GM12878 (cell line): ENCODE results near the gene GALNT16. TPM values are rescaled to one million over a fixed set of nuclear protein-coding genes. Genes with fewer than 3 reads are reported as not detected.
A peak's percentile ranks its signal among the peaks of the same experiment; 100 is the strongest.

Experiments
- ATAC-seq: fragments of 200-7000 bp; cut with Tn5 transposase; 3 replicates; pipeline ENCODE4 v1.9.1; 2020; ENCODE audit warnings: mild to moderate bottlenecking, moderate library complexity
- BruUV-seq: library from RNA; stranded (reverse); fragments of 400-500 nt; replicated peaks from 2 replicates; lab custom pipeline; 2021; lab: Mats Ljungman, UMichigan
- CTCF ChIA-PET: fragments of 300-600 bp; sonication (Branson Sonifier 250); formaldehyde crosslinking; extraction: SDS; loops from one replicate; lab custom pipeline; 2021; ENCODE audit warnings: inconsistent platforms; lab: Yijun Ruan, JAX
- POLR2A ChIA-PET: fragments of 350-600 bp; formaldehyde crosslinking; extraction: SDS; loops from one replicate; lab custom pipeline; 2021; ENCODE audit warnings: inconsistent platforms; lab: Charles Lee
- RAD21 ChIA-PET: fragments of 300-600 bp; sonication (Branson Sonifier 250); formaldehyde crosslinking; loops from one replicate; lab custom pipeline; 2023; ENCODE audit warnings: antibody characterized with exemption; ENCODE audit not compliant: unreplicated experiment; lab: Charles Lee
- SMC1A ChIA-PET: fragments of 300-600 bp; sonication (Branson Sonifier 250); formaldehyde crosslinking; loops from one replicate; lab custom pipeline; 2023; ENCODE audit not compliant: unreplicated experiment, uncharacterized antibody; lab: Charles Lee
- DNase-seq: peaks from one replicate; pipeline ENCODE4 v3.0.0-alpha.2; 2011; ENCODE audit warnings: low read depth, low spot score
- FAIRE-seq: peaks from 3 replicates; lab custom pipeline; 2011; peaks lifted over from hg19 to GRCh38; lab: Jason Lieb, UNC
- H2AFZ ChIP-seq: 2 replicates; pipeline ENCODE4 v1.6.0; 2011; ENCODE audit warnings: low read depth, low read length, control low read depth; ENCODE audit not compliant: control insufficient read depth
- H3K27ac ChIP-seq: 2 replicates; pipeline ENCODE4 v1.5.1; 2011; ENCODE audit warnings: control low read depth; ENCODE audit not compliant: control insufficient read depth, insufficient read depth
- H3K27me3 ChIP-seq, 2 experiments: replicated peaks in 1 of 2; 2 replicates each; pipeline versions ENCODE4 v1.6.0 to v1.6.1; 2011; ENCODE audit warnings: low read length in 1 of 2; ENCODE audit not compliant: control insufficient read depth in 2 of 2, insufficient read depth in 2 of 2
- H3K36me3 ChIP-seq, 2 experiments: 2 replicates each; pipeline ENCODE4 v1.5.1; 2011; ENCODE audit warnings: low read length in 1 of 2; ENCODE audit not compliant: control insufficient read depth in 2 of 2, insufficient read depth in 2 of 2
- H3K4me1 ChIP-seq: 2 replicates; pipeline ENCODE4 v1.6.1; 2011; ENCODE audit warnings: mild to moderate bottlenecking, low read length, moderate library complexity, mixed read lengths; ENCODE audit not compliant: control insufficient read depth, insufficient read depth
- H3K4me2 ChIP-seq: 2 replicates; pipeline ENCODE4 v1.6.0; 2011; ENCODE audit warnings: control low read depth; ENCODE audit not compliant: control insufficient read depth, insufficient read depth
- H3K4me3 ChIP-seq: fragments of 200-600 bp; sonication (generic); 2 replicates; pipeline ENCODE4 v1.5.1; 2016
- H3K79me2 ChIP-seq: 2 replicates; pipeline ENCODE4 v1.6.0; 2011; ENCODE audit warnings: low read length; ENCODE audit not compliant: control insufficient read depth, insufficient read depth
- H3K9ac ChIP-seq: 2 replicates; pipeline ENCODE4 v1.8.0; 2011; ENCODE audit warnings: low read length, control low read depth, mixed read lengths; ENCODE audit not compliant: control insufficient read depth, insufficient read depth
- H3K9me3 ChIP-seq: replicated peaks from 3 replicates; pipeline ENCODE4 v1.5.1; 2011; ENCODE audit warnings: mild to moderate bottlenecking, low read length; ENCODE audit not compliant: control insufficient read depth, insufficient read depth
- H4K20me1 ChIP-seq: 2 replicates; pipeline ENCODE4 v1.6.0; 2011; ENCODE audit not compliant: control insufficient read depth, insufficient read depth
- EZH2 ChIP-seq: IDR thresholded peaks from 2 replicates; pipeline ENCODE4 v1.6.1; 2012; ENCODE audit warnings: low read depth, mild to moderate bottlenecking, control low read depth, inconsistent platforms, low read length, borderline replicate concordance; ENCODE audit not compliant: control insufficient read depth
- IKZF1 ChIP-seq: fragments of 450-650 bp; conservative IDR thresholded peaks from 2 replicates; pipeline ENCODE4 v1.6.1; 2017; ENCODE audit warnings: antibody characterized with exemption, mild to moderate bottlenecking
- IKZF2 ChIP-seq, 2 experiments: fragments of 450-650 bp; IDR thresholded peaks; 2 replicates each; pipeline ENCODE4 v1.6.1; 2017; ENCODE audit warnings: mild to moderate bottlenecking in 2 of 2, moderate library complexity in 2 of 2
- KDM1A ChIP-seq: fragments of 200-600 bp; sonication (generic); IDR thresholded peaks from 2 replicates; pipeline ENCODE4 v1.6.1; 2016; ENCODE audit warnings: borderline replicate concordance
- MEF2A ChIP-seq: IDR thresholded peaks from 2 replicates; pipeline ENCODE4 v1.6.1; 2011; ENCODE audit warnings: low read depth, mild to moderate bottlenecking, low read length, moderate library complexity; ENCODE audit not compliant: insufficient read depth
- NR2F1 ChIP-seq: fragments of 450-650 bp; conservative IDR thresholded peaks from 2 replicates; pipeline ENCODE4 v1.6.1; 2017; ENCODE audit warnings: mild to moderate bottlenecking
- SPI1 ChIP-seq: IDR thresholded peaks from 2 replicates; pipeline ENCODE4 v1.6.1; 2011; ENCODE audit warnings: low read depth, mild to moderate bottlenecking, low read length, moderate library complexity, borderline replicate concordance; ENCODE audit not compliant: insufficient read depth
- TBL1XR1 ChIP-seq: IDR thresholded peaks from 2 replicates; pipeline ENCODE4 v1.6.1; 2012; ENCODE audit warnings: low read depth, low read length, improper control_type of control experiment
- TCF3 ChIP-seq: IDR thresholded peaks from 2 replicates; pipeline ENCODE4 v1.6.1; 2012; ENCODE audit warnings: low read depth, mild to moderate bottlenecking, low read length, borderline replicate concordance; ENCODE audit not compliant: insufficient read depth
- ZNF24 ChIP-seq: fragments of 450-650 bp; IDR thresholded peaks from 2 replicates; pipeline ENCODE4 v1.6.1; 2017; ENCODE audit warnings: antibody characterized with exemption, mild to moderate bottlenecking
- ZSCAN29 ChIP-seq: fragments of 450-650 bp; IDR thresholded peaks from 2 replicates; pipeline ENCODE4 v1.6.1; 2017; ENCODE audit warnings: mild to moderate bottlenecking, moderate library complexity
- WGBS: methylation state at CpG from one replicate; pipeline ENCODE4 v1.1.6; 2016; ENCODE audit warnings: low lambda C conversion rate; ENCODE audit not compliant: insufficient replicate concordance, insufficient coverage; ENCODE audit errors: missing lambda C conversion rate; 5-methylcytosine and 5-hydroxymethylcytosine counted together
- in situ Hi-C: fragments of 300-500 bp; cut with MboI; formaldehyde crosslinking; loops from 9 replicates; pipeline ENCODE4 v1.14.3; 2018; ENCODE audit warnings: mixed read lengths
- intact Hi-C: fragments of 100-400 bp; cut with micrococcal nuclease; formaldehyde crosslinking; loops from one replicate; pipeline ENCODE4 v1.14.2; 2022; ENCODE audit not compliant: unreplicated experiment
- polyA plus RNA-seq, 11 experiments: library from polyadenylated mRNA; depleted of rRNA in 4 of 11; unstranded in 6 of 11; stranded (reverse) in 5 of 11; fragments of >200 nt; fragmentation: Nextera tagmentation in 4 of 11; fragmentation: Illumina TruSeq in 1 of 11; extraction: Ambion mirVana in 4 of 11; extraction: Trizol in 1 of 11; gene quantifications; 1 replicate in 1 of 11; 2 replicates in 10 of 11; pipeline versions ENCODE4 v1.2.1 to v1.2.3, GENCODE V29; 2011 to 2016; ENCODE audit warnings: inconsistent platforms in 2 of 11, missing spikeins in 2 of 11, low read depth in 1 of 11
- total RNA-seq, 4 experiments: library from RNA; depleted of rRNA in 3 of 4; stranded (reverse); fragments of >200 nt in 3 of 4; fragmentation: Illumina TruSeq in 1 of 4; extraction: Trizol in 1 of 4; gene quantifications; 2 replicates each; pipeline versions ENCODE4 v1.2.1 to v1.2.3, GENCODE V29; 2013 to 2021
- TF ChIP-seq, protein P1 (sequence below): fragments of 450-650 bp; IDR thresholded peaks from 2 replicates; pipeline ENCODE4 v1.6.1; 2016; ENCODE audit warnings: mild to moderate bottlenecking, moderate library complexity, borderline replicate concordance

Gene GALNT16
- total and polyA plus RNA-seq, 10 of the 15 experiments (the other 5 are each of a cell fraction or from before 2014, with no cell fraction given): under 0.01 to 0.08 (median 0.03) TPM; not detected in 3

DNA sequence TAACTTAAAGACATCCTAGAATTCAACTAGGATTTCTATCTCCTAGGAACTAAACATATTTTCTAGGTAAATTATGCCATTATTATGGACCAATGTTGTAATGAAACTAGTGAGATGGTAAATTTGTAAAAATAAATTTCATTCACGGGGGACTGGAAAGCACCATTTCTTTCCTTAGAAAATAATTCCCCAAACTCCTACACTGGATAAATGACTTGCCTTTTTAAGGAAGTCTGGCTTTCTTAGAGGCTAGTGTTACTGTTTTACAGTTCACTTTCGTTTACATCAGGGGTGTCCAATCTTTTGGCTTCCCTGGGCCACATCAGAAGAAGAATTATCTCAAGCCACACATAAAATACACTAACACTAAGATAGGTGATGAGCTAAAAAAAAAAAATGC, 141.9 kb downstream of the GALNT16 start:
- in situ Hi-C loops: no loop called here
- no TSS peak for BruUV-seq
- ChIA-PET RAD21 (interaction anchor here (0.7 to 11.7 kb wide), 5 partner anchors 40 to 160 kb away, joined by 3 to 143 read pairs (median 7); no protein-coding TSS in a partner anchor), SMC1A (interaction anchor here (0.6 to 3.4 kb wide), 14 partner anchors 9 to 1168 kb away, joined by 3 to 15 read pairs (median 4); no protein-coding TSS in a partner anchor), POLR2A (interaction anchor here (0.5 to 2.1 kb wide), 6 partner anchors 17 to 283 kb away, joined by 3 to 5 read pairs (median 3); no protein-coding TSS in a partner anchor), CTCF (interaction anchor here (0.7 to 2.7 kb wide), 4 partner anchors 11 to 160 kb away, joined by 3 to 12 read pairs (median 4); no protein-coding TSS in a partner anchor)
- Histone ChIP-seq H4K20me1 (no peaks in the 10 kb centered on the region), H2AFZ (no peak overlapping the region), H3K4me1 (no peaks in the 10 kb centered on the region), H3K79me2 (peaks cover 72% of the 10 kb centered on the region), H3K36me3 (no peaks in the 10 kb centered on the region), H3K4me3 (peak overlapping the region; percentile 41), H3K27ac (no peak overlapping the region), H3K9ac (no peak overlapping the region), H3K4me2 (peak overlapping the region; percentile 96), H3K9me3 (peaks cover 6% of the 10 kb centered on the region; the same call in 2 of the 3 replicates), H3K27me3 (no peaks in the 10 kb centered on the region)
- 72% methylated on average over 2 of the region's 2 CpGs for WGBS
- ATAC-seq: no peak
- DNase-seq: no peak
- intact Hi-C loops: loop anchor here (2.0 kb wide), 1 partner anchor 41 kb away; no protein-coding TSS in a partner anchor
- no peak for FAIRE-seq
- no peak for TF ChIP-seq MEF2A
- 0 out of 2 replicates have a peak, but pooled peaks have one; percentile 34 for TF ChIP-seq IKZF1
- TF ChIP-seq IKZF2 (IDR thresholded peaks at IDR 0.05): peak in 1 of 2 experiments; percentile 36; a peak in 1 of 4 replicates

GRCh38 chr14:69404478-69404877, 144.5 kb downstream of the GALNT16 start:
- Histone ChIP-seq H3K27me3 (no peaks in the 10 kb centered on the region), H3K4me2 (no peak overlapping the region), H3K79me2 (peaks cover 55% of the 10 kb centered on the region), H3K4me1 (no peaks in the 10 kb centered on the region), H3K4me3 (no peak overlapping the region), H4K20me1 (no peaks in the 10 kb centered on the region), H2AFZ (no peak overlapping the region), H3K27ac (no peak overlapping the region), H3K9ac (no peak overlapping the region), H3K9me3 (peaks cover 6% of the 10 kb centered on the region; the same call in 2 of the 3 replicates), H3K36me3 (no peaks in the 10 kb centered on the region)
- no peak for FAIRE-seq
- CTCF ChIA-PET: interaction anchor here (0.7 to 1.7 kb wide), 4 partner anchors 37 to 224 kb away, joined by 3 to 5 read pairs (median 4); no protein-coding TSS in a partner anchor
- 98% methylated on average over 3 of the region's 3 CpGs for WGBS
- intact Hi-C loops (no loop called here), in situ Hi-C loops (no loop called here)
- POLR2A ChIA-PET: interaction anchor here (0.8 to 1.2 kb wide), 2 partner anchors 51 to 55 kb away, joined by 3 read pairs; no protein-coding TSS in a partner anchor
- DNase-seq: no peak
- ATAC-seq: no peak
- RAD21 ChIA-PET: interaction anchor here (2.0 kb wide), 1 partner anchor 55 kb away, joined by 7 read pairs; no protein-coding TSS in a partner anchor
- no TSS peak for BruUV-seq
- SMC1A ChIA-PET: interaction anchor here (1.3 to 4.0 kb wide), 4 partner anchors 9 to 40 kb away, joined by 3 to 18 read pairs (median 6); no protein-coding TSS in a partner anchor
- TF ChIP-seq IKZF2 (IDR thresholded peaks at IDR 0.05) (no peak), TBL1XR1 (no peak), NR2F1 (no peak), TCF3 (no peak), SPI1 (no peak), ZNF24 (no peak), IKZF1 (no peak), KDM1A (no peak), EZH2 (no peak), ZSCAN29 (no peak)
- TF ChIP-seq, protein P1, sequence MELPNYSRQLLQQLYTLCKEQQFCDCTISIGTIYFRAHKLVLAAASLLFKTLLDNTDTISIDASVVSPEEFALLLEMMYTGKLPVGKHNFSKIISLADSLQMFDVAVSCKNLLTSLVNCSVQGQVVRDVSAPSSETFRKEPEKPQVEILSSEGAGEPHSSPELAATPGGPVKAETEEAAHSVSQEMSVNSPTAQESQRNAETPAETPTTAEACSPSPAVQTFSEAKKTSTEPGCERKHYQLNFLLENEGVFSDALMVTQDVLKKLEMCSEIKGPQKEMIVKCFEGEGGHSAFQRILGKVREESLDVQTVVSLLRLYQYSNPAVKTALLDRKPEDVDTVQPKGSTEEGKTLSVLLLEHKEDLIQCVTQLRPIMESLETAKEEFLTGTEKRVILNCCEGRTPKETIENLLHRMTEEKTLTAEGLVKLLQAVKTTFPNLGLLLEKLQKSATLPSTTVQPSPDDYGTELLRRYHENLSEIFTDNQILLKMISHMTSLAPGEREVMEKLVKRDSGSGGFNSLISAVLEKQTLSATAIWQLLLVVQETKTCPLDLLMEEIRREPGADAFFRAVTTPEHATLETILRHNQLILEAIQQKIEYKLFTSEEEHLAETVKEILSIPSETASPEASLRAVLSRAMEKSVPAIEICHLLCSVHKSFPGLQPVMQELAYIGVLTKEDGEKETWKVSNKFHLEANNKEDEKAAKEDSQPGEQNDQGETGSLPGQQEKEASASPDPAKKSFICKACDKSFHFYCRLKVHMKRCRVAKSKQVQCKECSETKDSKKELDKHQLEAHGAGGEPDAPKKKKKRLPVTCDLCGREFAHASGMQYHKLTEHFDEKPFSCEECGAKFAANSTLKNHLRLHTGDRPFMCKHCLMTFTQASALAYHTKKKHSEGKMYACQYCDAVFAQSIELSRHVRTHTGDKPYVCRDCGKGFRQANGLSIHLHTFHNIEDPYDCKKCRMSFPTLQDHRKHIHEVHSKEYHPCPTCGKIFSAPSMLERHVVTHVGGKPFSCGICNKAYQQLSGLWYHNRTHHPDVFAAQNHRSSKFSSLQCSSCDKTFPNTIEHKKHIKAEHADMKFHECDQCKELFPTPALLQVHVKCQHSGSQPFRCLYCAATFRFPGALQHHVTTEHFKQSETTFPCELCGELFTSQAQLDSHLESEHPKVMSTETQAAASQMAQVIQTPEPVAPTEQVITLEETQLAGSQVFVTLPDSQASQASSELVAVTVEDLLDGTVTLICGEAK: no peak
